COR-L47 (cell line): ENCODE results near the gene ACSM5.
"Not testable (repeated sequence)": the region's sequence is repeated elsewhere in the genome, so short reads cannot be mapped to it uniquely, and the experiment has no call there.

Source experiments
- DNase-seq: peaks from one replicate; lab custom pipeline; 2025; lab: John Stamatoyannopoulos, UW

ACSM5 gene

DNA sequence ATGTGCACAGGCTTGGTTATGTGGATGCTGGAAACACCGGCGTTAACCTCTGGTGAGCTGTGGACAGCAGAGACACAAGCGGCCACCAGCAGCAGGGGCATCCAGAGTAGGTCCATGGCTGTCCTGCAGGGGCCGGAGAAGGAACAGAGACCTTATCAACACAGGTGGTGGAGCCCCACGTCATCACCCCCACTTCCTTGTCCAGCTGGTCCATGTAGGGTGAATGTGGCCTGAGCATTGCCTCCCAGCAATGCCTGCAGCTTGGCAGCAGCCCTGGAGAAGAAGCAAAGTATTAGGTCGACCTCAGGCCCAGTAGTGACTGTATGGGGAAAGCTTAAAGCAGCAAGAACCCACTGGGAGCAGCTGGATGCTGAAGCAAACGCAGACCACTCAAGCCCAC is 10.1 kb upstream of the ACSM5 start:
- no peak for DNase-seq

DNA sequence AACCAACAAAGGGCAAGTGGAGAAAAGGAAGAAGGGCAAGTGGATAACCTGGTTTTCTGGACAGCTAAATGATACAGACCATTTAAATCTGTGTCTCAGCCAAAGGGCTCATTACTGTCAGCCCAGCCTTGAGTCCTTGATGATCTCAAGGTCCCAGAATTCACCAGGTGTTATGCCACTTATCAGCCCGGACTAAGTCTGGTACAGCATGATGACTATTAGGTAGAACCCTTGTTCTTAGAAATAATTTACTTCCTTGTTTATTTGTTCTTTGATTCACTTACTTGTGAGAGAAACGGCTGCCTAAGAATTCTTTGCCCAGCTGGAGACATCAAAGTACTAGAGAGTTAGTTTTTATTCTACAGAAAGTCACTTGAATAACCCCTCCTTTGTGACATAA is 8.3 kb upstream of the ACSM5 start:
- DNase-seq, result no peak

DNA sequence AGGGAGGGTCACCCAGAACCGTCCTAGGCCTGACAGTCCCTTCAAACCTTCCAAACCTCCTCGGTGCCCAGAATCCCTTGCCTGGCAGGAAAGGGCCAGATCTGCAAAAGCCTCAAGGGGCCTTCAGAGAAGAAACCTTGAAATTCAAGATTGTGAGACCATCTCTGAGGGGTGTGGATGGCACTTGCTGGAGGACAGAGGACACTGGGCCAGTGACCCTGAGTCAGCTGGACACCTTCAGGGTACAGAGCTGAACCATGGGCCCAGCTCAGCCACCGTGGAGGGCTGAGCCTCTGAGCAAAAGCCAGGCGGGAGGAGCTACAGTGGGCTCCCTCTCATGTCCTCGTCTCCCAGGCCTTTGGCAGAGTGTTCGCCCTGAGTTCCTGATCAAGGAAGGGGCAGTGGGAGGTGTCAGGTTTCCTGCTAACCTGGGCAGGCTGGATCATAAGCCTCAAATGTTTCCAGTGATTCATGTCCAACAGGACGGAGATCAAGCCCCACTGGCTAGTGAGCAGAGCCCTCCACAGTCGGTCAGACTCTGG is 7.8 kb upstream of the ACSM5 start:
- no peak for DNase-seq

DNA sequence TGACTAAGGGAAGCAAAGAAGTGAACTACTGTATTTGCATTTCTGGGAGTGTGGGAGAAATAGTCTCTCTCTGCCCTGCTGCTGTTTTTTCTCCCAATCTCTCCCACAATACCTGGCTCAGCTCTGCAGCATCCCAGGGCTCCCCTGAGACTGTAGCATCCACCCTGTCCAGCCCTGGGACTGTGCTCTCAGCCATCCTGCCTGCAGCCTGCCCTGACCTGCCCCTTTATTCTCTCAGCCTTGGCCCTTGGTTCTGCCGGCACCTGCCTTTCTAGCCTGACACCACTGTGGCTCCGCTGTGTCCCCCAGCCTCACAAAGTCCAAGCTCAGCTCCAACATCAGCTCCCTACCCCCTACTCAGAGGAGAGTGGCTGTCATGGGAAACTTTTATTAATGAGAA is 6.7 kb upstream of the ACSM5 start:
- DNase-seq, result no peak

DNA sequence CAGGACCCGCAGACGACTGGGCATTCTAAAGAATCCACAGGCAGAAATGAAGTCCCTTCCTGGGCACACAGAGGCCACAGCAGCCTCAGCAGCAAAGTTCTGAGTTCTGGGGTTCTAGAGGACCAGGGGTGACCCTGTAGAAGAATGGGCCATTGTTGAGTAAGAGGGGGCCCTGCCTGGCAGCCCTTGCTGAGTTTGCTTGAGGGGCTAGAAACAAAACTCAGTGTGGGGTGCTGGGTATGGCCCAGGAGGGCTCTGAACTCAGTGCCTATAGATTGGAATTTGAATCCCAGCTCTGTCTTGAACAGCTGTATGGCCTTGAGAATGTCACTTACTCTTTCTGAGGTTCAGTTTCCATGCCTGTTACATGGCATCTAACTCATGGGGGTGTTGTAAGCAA is 4.7 kb upstream of the ACSM5 start, which contains the start of gene PDILT:
Gene PDILT, minus strand, starts transcription at position 101 of the 400 bp plus-strand sequence. CDS start 5,437 bp downstream, outside the sequence.
- no peak for DNase-seq

DNA sequence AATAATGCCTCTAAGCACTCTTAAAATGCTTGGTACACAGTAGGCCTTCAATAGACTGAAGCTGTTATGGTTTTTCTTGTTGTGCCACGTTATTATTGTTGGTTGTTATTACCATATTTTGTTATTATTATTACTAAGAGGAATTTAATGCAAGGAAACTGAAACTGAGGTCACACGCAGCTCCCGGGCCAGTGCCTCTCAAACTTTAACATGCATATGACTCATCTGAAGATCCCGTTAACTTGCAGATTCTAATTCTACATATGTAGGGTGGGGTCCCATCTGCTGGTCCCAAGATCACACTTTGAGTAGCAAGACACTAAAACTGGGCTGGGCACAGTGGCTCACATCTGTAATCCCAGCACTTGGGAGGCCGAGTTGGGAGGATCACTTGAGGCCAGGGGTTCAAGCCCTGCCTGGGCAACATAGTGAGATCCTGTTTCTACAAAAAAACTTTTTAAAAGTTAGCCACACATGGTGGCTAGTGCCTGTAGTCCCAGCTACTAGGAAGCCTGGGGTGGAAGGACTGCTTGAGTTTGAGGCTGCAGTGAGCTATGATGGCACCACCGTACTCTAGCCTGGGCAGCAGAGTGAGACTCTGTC is 888 bp downstream of the ACSM5 start:
- no peak for DNase-seq

DNA sequence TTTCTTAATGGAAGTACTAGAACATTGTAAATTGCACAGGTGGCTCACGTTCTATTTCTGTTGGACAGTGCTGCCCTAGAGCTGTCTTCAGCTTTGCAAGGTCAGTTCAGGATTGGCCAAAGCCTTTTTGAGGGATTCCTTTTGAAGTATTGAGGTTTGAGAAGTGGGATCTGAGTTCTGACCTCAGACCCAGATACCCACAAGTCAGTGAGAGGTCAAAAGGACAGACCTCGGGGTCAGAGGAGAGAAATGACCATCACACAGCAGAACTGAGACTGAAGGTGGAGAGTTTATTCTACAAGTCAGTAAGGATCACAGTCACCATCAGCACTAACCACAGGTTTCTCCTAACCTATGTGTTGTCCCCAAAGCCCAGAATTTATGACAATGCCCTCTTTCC is 1.7 kb downstream of the ACSM5 start:
- DNase-seq, result no peak

DNA sequence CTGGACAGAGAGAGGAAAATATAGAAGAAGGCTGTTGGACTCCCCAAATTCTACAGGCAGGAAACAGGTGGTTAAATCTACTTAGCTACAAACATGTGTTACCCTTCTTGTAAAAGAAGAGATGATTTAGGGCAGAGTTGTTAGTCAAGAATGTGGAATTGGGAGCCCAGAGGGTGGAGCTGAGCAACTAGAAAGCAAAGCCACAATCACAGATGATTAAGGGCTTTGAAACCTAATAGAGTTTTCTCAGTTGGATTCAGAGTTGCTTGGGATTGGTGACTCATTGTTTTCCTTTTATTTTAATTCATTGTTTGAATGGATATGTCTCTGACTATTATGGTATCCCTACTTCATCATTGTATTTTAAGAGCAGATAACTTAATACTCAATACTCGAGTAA is 6.2 kb downstream of the ACSM5 start:
- no peak for DNase-seq

DNA sequence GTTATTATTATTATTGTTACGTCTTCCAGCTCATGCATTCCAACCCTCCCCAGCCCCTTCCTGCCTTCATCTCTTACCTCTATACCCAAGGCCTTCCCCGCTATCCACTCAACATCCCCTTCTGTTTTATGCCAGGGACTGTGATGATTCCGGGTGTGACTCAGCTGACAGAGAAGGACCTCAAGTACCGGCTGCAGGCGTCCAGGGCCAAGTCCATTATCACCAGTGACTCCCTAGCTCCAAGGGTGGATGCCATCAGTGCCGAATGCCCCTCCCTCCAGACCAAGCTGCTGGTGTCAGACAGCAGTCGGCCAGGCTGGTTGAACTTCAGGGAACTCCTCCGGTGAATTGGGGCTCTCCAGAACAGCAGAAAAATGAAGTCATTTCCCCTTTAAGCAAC is 9.8 kb downstream of the ACSM5 start:
- not testable (repeated sequence) for DNase-seq

DNA sequence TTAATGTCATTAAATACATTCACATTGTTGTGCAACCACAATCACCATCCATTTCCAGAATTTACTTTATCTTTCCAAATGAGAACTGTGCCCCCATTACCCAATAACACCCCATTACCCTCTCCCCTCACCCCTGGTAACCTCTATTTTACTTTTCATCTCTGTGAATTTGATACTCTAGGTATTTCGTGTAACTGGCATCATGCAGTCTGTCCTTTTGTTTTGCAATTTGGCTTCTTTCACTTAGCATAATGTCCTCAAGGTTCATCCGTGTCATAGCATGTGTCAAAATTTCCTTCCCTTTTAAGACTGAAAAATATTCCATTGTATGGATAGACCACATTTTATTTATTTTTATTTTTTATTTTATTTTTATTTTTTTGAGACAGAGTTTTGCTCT is 12.4 kb downstream of the ACSM5 start:
- DNase-seq, result not testable (repeated sequence)

DNA sequence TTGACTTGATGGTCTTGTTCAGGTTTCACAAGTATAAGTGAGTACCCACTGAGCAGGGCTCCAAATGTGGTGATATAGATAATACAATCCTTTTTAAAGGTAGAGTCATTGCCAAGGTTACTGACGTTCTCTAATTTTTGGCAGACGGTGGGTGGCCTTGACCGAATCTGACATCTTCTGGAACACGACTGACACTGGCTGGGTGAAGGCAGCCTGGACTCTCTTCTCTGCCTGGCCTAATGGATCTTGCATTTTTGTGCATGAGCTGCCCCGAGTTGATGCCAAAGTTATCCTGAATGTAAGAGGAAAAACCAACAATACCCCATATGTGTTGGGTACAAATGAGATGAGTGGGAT is 14.4 kb downstream of the ACSM5 start:
- not testable (repeated sequence) for DNase-seq

DNA sequence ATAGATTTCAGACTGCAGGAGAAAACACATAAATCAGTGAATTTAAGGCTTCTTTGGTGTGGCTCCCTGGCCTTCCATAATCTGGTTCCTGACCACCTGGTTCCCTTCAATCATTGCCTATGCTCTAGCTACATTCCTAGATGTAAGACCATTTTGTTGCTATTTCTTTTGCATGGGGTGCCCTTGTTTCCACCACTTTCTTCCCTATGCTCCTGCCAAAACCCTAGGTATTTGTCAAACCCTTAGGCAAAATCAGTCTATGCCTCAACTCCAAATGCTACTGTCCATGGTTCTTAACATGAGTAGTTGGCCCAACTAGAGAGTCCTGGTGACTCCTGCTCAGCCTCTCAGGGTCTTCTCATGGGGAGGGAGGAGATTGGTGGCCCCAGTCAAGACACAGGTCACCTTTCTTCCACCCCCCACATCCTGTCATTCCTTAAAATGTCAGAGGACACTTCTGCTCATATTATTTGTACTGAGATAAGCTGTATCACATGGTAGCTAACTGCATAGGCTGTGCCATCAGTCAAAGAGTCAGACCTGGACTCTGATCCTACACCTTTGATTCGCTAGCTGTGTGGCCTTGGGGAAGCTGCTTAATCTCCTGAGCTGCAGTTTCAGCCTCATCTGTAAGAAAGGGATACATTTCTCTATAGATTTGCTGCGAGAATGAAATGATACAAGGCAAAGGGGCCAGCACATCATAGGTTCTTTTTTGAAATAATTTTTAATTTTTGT is 15.0 kb downstream of the ACSM5 start:
- DNase-seq, result no peak

DNA sequence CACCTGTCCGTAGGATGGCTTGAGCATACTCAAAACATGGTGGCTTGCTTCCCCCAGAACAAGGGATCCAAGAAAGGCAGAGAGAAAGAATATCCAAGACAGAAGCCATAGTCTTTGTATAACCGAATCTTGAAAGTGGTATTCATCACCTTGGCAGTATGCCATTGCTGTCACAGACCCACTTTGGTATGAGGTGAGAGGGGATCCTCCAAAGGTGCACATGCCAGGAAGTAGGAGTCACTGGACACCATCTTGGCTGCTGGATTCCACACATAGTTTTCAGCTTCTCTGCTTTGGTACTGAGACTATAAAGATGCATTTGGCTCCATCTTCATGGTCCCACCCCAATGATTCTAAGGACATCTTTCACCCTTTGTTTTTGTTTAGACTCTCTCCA is 18.1 kb downstream of the ACSM5 start:
- DNase-seq, result not testable (repeated sequence)

DNA sequence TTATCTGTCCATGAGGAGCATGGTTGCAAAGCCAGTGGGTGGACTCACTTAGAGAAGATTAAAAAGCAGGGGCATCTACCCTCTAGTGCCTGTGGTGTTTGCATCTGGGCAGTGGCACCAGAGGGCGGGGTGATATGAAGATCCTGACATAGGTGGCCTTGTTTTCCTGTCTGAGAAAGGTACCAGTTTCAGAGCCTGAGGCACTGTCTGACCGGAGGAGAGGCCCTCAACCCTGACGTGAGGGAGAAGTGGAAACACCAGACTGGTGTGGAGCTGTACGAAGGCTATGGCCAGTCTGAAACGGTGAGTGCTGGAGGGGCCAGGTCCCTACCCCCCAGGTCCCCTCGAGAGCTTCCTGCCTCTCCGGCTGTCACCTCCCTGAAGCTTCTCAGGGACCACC is 20.2 kb downstream of the ACSM5 start:
- not testable (repeated sequence) for DNase-seq

DNA sequence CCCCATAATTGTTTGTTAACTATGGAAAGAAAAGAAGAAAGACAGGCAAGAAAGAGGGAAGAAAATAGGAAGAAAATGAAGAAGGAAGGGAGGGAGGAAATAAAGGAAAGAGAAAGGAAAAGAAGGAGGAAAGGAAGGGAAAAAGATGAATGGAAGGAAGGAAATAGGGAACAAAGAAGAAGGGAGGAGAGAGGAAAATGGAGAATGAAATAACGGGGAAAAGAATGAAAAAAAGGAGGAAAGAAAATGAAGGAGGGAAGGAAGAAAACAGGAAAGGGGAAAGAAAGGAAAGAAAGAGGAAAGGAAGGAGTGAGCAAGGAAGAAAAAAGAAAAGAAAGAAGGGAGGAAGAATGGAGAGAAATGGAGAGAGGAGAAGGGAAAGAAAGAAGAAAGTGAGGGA is 21.1 kb downstream of the ACSM5 start:
- DNase-seq, result not testable (repeated sequence)

DNA sequence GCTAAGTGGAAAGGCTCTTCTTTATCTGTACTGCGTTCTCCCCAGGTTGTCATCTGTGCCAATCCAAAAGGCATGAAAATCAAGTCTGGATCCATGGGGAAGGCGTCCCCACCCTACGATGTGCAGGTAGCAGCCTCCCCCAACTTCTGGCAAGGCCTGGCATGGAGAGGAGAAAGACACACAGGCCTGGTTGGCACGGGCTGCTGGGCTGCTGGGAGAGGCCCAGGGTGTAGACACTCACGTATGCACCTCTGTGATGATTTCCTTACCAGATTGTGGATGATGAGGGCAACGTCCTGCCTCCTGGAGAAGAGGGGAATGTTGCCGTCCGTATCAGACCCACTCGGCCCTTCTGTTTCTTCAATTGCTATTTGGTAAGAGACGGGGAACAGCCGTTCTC is 21.6 kb downstream of the ACSM5 start:
- no peak for DNase-seq

DNA sequence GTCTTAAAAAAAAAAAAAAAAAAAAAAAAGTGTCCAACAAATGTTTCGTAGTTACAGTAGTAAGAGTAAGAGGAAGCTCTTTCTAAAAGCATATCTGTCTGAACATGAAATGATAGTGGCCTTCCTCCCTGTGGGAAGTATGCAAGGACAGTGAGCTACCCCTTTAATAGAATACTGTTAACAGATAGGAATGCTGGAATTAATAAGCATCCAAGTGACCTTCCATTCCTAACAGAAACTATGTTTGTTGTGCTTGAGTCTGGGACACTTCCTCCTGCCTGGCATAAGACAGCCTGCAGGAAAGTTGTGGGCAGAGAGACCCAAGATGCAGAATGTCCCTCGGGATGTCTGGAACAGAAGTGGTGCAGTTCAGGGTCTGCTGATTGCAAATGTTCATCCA is 29.6 kb downstream of the ACSM5 start:
- DNase-seq, result not testable (repeated sequence)

DNA sequence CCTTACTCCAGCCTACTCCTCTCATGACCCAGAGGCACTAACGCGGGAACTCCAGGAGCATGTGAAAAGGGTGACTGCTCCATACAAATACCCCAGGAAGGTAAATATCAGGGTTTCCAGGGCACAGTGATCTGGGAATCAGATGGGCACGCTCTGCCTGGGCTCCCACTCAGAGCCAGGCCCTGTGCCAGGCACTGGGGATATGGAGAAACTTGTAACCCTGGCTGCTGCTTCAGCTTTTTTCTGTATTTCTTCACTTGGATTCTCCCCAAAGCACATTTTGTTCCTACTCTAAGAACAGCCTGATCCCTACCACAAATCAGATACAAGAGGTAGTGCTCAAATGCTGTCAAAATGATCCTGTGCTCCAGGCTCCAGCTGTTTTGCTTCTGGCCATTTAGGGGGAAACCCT is 30.5 kb downstream of the ACSM5 start:
- DNase-seq, result not testable (repeated sequence)

DNA sequence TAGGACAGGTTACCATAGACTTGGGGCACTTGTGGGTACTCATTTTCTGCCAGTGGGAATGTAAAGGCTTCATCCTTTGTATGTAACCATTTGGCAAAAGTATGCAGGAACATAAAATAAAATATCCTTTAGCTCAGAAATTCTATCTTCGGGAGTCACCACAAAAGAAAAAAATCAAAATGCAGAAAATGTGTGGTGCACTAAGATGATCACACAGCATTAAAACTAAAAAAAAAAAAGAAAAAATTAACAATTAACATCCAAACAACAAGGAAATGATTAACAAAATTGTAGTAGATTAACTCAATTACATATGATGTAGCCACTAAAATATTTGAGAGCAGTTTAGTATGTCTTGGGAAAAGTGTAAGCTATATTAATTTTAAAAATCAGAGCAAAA is 31.4 kb downstream of the ACSM5 start:
- DNase-seq, result not testable (repeated sequence)

DNA sequence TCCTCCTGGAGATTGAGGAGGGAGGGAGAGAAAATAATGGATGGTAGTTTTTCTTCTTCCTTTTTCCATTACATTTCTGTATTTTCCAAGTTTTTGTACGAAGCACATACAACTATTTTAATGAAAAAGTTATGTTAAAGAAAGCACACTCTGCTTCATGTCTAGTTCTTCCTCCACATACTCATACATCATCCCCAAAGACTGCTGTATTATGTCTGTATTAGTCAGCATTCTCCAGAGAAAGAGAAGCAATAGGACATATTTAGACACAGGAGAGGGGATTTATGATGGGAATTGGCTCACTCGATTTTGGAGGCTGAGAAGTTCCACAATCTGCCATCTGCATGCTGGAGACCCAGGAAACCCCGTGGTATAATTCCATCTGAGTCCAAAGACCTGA is 31.9 kb downstream of the ACSM5 start:
- no peak for DNase-seq

DNA sequence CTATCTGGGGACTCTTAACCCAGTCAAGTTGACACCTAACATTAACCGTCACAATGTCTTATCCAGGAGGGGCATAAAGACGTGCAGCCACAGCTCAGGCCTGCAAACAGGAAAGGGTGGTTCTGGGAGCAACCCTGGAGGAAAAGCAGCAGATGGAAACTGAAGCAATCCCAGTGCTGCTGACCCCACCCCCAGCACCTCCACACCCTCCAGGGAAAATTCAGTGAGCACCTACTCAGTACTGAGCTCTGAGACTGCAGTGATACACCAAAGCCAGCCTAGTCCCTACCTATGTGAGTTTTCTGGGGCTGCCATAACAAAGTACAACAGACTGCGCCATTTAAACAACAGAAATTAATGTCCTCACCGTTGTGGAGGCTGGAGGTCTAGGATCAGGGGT is 32.5 kb downstream of the ACSM5 start:
- not testable (repeated sequence) for DNase-seq

DNA sequence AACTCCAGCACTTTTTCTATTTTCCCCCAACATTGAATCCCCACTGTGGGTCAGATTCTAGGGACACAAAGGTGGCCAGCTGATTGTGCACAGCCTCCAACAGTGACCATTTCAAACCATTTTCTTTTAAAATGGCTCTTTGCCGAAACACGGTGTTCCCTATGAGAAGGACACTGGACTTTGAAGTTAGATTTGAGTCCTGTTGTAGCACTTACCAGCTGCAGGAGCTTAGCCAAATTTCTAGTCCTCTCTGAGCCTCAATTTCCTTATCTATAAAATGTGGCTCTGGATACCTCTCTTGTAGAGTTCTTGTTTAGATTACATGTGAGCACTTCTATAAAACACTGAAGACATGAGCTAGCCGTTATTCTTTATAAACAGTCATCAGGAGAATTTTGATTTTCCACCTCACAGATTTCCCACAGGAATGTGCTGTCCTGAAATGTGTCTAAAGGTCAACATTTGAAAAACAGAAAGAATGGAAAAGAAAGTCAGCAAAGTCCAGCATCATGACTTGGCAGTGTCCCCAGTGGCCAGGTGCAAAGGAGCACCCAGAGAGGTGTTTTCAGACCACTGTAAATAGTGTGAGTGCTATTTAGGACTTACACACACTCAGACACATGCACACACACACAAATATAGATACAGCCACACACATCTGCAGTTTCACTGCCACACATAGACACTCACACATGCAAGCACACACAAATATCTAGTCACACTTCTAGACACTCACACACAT is 37.5 kb downstream of the ACSM5 start:
- DNase-seq, result not testable (repeated sequence)

DNA sequence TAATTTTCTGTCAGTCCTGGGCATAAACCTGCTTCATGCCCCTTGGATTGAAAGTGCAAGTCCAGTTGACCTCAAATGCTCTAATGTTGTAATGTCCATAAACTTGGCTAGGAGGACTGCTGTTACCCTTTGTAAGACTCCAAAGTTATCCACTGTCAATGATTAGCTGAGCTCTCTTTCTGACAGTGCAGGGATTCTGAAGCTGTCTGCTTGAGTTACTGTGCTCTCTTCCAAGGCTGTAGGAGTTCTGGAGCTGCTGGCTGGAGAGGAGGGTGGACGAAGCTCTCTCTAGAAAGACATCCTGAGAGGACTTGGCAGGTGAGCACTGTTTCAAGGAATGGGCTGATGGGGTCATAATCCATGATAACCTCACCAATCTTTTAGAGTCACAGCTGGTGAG is 42.0 kb downstream of the ACSM5 start, which contains the start of gene ACSM2A:
Gene ACSM2A, plus strand, starts transcription at position 158 of the 400 bp plus-strand sequence. CDS start 8,594 bp downstream, outside the sequence.
- not testable (repeated sequence) for DNase-seq
